Measurements from ENCODE around the gene EIF4H. TPM values are rescaled to one million over a fixed set of nuclear protein-coding genes. Genes with fewer than 3 reads are reported as not detected.

Gene EIF4H
- total RNA-seq, 1 donor from 2014 or later, result 214 TPM

- Mint-ChIP-seq H3K27me3 (ENCODE audit: insufficient read depth, low read depth) (no peaks in the 10 kb centered on the region), H3K9me3 (no peaks in the 10 kb centered on the region), H3K27ac (no peak overlapping the region), H3K4me3 (no peak overlapping the region), H3K4me1 (peaks cover 5% of the 10 kb centered on the region), H3K36me3 (peaks cover 39% of the 10 kb centered on the region)
- peaks cover 11% of the 10 kb centered on the region for H3F3A ChIP-seq (ENCODE audit: low read depth)
- H3K27me3 ChIP-seq, result no peaks in the 10 kb centered on the region
- H3K27ac ChIP-seq, result no peak overlapping the region
- H4K20me1 ChIP-seq (ENCODE audit: low read depth), result peaks cover 88% of the 10 kb centered on the region
- H3K36me3 ChIP-seq, result peaks cover 26% of the 10 kb centered on the region
- H3K4me1 ChIP-seq, result no peaks in the 10 kb centered on the region
- no peak overlapping the region for H2AFZ ChIP-seq (replicated peaks)
- no peak for DNase-seq (ENCODE audit: low spot score)
- H3K4me3 ChIP-seq, result no peak overlapping the region
- H3K9me3 ChIP-seq (ENCODE audit: low read depth), result no peaks in the 10 kb centered on the region
- H3K9ac ChIP-seq, result no peak overlapping the region
- peaks cover 81% of the 10 kb centered on the region for H3K79me2 ChIP-seq (ENCODE audit: low read depth)
- no peak overlapping the region for H3K4me2 ChIP-seq
- no peak for TF ChIP-seq CTCF (IDR thresholded peaks at IDR 0.05)
- TF ChIP-seq EZH2phosphoT487 (IDR thresholded peaks at IDR 0.05), result no peak
- no peak for TF ChIP-seq EZH2 (IDR thresholded peaks at IDR 0.05)
Measured at GRCh38 chr7:74187915-74188675, 13.9 kb downstream of the EIF4H start.

GRCh38 chr7:74190259-74190658 is 16.1 kb downstream of the EIF4H start:
- Mint-ChIP-seq H3K36me3 (peaks cover 48% of the 10 kb centered on the region), H3K4me1 (peaks cover 5% of the 10 kb centered on the region), H3K4me3 (no peak overlapping the region), H3K27ac (no peak overlapping the region), H3K27me3 (ENCODE audit: insufficient read depth, low read depth) (no peaks in the 10 kb centered on the region), H3K9me3 (no peaks in the 10 kb centered on the region)
- H3K9me3 ChIP-seq (ENCODE audit: low read depth), result no peaks in the 10 kb centered on the region
- peaks cover 67% of the 10 kb centered on the region for H4K20me1 ChIP-seq (ENCODE audit: low read depth)
- peak overlapping the region; percentile 13 for H3K27ac ChIP-seq
- H3K9ac ChIP-seq, result no peak overlapping the region
- peaks cover 40% of the 10 kb centered on the region for H3K36me3 ChIP-seq
- H3F3A ChIP-seq (ENCODE audit: low read depth), result peaks cover 14% of the 10 kb centered on the region
- no peak overlapping the region for H2AFZ ChIP-seq (replicated peaks)
- H3K4me3 ChIP-seq, result no peak overlapping the region
- no peak for DNase-seq (ENCODE audit: low spot score)
- H3K79me2 ChIP-seq (ENCODE audit: low read depth), result peaks cover 60% of the 10 kb centered on the region
- TF ChIP-seq CTCF (IDR thresholded peaks at IDR 0.05) (no peak), EZH2 (IDR thresholded peaks at IDR 0.05) (no peak), EZH2phosphoT487 (IDR thresholded peaks at IDR 0.05) (no peak)
- no peaks in the 10 kb centered on the region for H3K4me1 ChIP-seq
- H3K27me3 ChIP-seq, result no peaks in the 10 kb centered on the region
- no peak overlapping the region for H3K4me2 ChIP-seq

- H3K9ac ChIP-seq, result no peak overlapping the region
- H3K36me3 ChIP-seq, result peaks cover 40% of the 10 kb centered on the region
- H3K9me3 ChIP-seq (ENCODE audit: low read depth), result no peaks in the 10 kb centered on the region
- Mint-ChIP-seq H3K36me3 (peaks cover 46% of the 10 kb centered on the region), H3K9me3 (no peaks in the 10 kb centered on the region), H3K27ac (no peak overlapping the region), H3K27me3 (ENCODE audit: insufficient read depth, low read depth) (no peaks in the 10 kb centered on the region), H3K4me1 (peaks cover 3% of the 10 kb centered on the region), H3K4me3 (no peak overlapping the region)
- no peak overlapping the region for H3K4me3 ChIP-seq
- H3K4me2 ChIP-seq, result no peak overlapping the region
- no peak for DNase-seq (ENCODE audit: low spot score)
- peaks cover 14% of the 10 kb centered on the region for H3F3A ChIP-seq (ENCODE audit: low read depth)
- H2AFZ ChIP-seq (replicated peaks), result no peak overlapping the region
- no peaks in the 10 kb centered on the region for H3K27me3 ChIP-seq
- peaks cover 57% of the 10 kb centered on the region for H4K20me1 ChIP-seq (ENCODE audit: low read depth)
- TF ChIP-seq CTCF (IDR thresholded peaks at IDR 0.05) (no peak), EZH2 (IDR thresholded peaks at IDR 0.05) (no peak), EZH2phosphoT487 (IDR thresholded peaks at IDR 0.05) (no peak)
- H3K4me1 ChIP-seq, result no peaks in the 10 kb centered on the region
- H3K79me2 ChIP-seq (ENCODE audit: low read depth), result peaks cover 50% of the 10 kb centered on the region
- H3K27ac ChIP-seq, result no peak overlapping the region
Measured at GRCh38 chr7:74191231-74191630, 17.1 kb downstream of the EIF4H start.
